Adrenal gland (tissue), 5 donors: Measurements from ENCODE around the gene POLD2.

ENCODE experiments used
- CTCF ChIP-seq, 6 experiments: fragments of 450-650 bp in 4 of 6; fragments of 200-600 bp in 2 of 6; sonication (generic) in 1 of 6; IDR thresholded peaks; 1 replicate in 5 of 6; 2 replicates in 1 of 6; pipeline versions ENCODE4 v1.5.1 to v1.8.0; 2016 to 2021; ENCODE audit warnings: antibody characterized with exemption in 6 of 6, mild to moderate bottlenecking in 2 of 6, moderate library complexity in 1 of 6
- POLR2A ChIP-seq, 2 donors: fragments of 450-650 bp; IDR thresholded peaks; one replicate each; pipeline ENCODE4 v1.6.1; 2017; ENCODE audit warnings: antibody characterized with exemption in 2 of 2, mild to moderate bottlenecking in 2 of 2, moderate library complexity in 1 of 2
- donor health status: DM: no; HTN: no; CAD: no.

GRCh38 chr7:44094365-44094764 is 29.0 kb downstream of the POLD2 start:
- TF ChIP-seq POLR2A (IDR thresholded peaks at IDR 0.05) = no peak
- no peak for TF ChIP-seq CTCF (IDR thresholded peaks at IDR 0.05)
